NK-92 (cell line): ENCODE data around the gene POLR1A.
"Not testable (repeated sequence)": the region's sequence is repeated elsewhere in the genome, so short reads cannot be mapped to it uniquely, and the experiment has no call there.

Source experiments
- DNase-seq: peaks from one replicate; lab custom pipeline; 2025; ENCODE audit not compliant: unreplicated experiment; lab: John Stamatoyannopoulos, UW

The POLR1A gene

DNA sequence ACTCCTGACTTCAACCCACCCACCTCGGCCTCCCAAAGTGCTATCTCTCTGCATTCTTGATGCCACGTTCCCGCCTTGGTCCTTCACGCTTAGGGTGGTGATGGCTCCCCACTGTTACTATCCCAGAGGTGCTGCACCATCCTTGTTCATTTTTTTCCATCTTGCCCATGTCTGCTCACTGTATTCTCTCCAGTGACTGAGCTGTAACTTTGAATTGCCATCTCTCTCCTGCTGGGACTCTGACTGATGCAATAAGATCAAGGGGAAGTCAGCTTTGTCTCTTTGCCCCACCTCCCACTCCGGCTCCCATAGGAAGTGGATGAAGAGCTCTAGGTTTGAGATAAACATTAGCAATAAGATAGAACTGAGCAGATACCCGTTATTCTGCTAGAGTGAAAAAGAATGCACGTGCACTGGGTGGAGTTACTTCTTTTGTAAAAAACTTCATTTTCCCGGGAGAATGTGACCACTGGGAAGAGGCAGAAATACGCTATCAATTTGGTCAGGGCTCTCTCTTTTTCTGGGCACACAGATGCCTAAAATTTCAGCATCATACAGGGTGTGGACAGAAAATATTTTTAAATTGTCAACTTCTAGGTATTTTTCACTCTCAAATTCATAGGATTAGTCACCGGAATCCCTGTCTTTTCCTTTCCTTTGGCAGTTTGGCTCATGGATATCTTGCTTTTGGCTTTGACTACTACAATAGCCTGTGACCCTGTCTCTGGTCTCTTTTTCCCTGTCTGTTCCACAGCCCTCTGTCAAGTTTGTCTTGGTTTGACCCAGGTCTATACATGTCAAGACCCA is 105.4 kb downstream of the POLR1A start:
- DNase-seq, result no peak

DNA sequence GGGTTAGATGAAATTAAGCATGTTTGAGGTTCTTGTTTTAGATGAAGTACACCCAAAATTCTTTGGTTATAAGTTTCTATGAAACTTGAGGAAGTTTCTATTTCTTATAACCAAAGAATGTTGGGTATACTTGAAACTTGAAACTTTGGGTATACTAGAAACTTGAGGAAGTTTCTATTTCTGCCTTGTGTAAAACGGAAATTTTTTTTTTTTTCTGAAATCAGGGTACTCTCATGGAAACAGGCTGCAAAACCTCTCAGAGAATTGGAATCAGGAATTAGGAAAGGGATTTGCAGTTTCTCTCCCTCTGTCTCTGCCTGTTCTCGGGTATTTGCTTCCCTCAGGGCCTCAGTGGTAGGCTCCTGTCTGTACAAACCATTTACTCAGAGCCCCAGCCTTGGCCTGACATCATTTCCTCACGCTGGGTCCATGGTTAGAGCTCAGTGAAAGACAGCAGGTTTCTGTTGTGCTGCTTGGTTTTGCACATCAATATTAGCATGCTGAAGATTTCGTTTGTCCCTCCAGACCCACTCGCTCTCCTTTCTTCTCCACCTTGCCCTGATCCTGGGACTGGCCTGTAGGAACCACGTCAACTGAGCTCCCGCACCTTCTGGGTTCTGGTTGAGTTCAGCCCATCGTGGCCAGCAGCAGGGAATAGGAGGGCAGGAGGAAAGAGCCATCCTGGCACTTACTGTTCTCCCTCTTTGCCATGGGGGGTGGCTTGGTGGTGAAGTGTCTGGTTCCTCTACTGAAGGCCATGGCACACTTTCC is 106.4 kb downstream of the POLR1A start:
- DNase-seq, result no peak

DNA sequence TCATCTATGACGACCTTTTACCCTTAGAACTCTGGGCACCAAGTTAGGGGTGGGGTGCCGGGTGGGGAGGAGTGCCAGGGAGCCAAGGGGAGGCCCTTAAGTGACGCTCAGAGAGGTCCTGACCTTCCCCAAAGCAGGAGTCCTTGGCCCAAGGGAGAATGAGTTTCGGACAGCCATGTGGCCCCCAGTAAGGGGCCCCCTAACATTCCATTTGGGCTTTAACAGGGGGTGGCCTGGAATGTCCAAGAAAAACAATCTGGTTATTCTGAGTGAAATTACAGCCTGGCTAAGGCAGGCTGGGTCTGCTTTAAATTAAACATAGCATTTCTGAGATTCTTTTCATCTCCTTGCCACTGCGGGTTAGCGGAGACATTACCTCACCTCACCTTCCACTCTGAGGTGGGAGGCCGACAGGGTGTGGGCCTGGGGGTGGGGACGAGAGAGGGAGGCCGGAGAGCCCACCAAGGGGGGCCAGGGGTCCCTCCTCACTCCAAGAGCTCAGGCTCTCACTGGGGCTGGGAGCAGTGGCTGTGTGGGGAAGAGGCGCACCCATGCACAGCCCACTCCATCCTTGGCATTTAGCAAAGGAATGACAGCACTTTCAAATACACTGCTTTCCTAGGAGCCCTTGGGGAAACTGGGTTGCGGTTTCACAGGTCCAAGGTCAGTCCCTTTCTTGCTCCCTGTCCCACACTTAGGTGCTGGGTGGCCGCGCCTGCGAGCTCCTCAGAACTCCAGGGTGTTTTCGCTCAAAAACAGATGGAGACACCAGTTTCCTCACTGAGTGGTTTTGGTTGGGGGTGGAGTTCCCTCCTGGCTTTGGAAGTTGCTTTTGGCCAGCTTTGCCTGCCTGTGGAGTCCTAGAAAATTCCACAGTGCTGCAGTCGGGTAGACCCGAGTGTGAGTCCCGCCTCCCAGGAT is 107.4 kb downstream of the POLR1A start:
- no peak for DNase-seq

DNA sequence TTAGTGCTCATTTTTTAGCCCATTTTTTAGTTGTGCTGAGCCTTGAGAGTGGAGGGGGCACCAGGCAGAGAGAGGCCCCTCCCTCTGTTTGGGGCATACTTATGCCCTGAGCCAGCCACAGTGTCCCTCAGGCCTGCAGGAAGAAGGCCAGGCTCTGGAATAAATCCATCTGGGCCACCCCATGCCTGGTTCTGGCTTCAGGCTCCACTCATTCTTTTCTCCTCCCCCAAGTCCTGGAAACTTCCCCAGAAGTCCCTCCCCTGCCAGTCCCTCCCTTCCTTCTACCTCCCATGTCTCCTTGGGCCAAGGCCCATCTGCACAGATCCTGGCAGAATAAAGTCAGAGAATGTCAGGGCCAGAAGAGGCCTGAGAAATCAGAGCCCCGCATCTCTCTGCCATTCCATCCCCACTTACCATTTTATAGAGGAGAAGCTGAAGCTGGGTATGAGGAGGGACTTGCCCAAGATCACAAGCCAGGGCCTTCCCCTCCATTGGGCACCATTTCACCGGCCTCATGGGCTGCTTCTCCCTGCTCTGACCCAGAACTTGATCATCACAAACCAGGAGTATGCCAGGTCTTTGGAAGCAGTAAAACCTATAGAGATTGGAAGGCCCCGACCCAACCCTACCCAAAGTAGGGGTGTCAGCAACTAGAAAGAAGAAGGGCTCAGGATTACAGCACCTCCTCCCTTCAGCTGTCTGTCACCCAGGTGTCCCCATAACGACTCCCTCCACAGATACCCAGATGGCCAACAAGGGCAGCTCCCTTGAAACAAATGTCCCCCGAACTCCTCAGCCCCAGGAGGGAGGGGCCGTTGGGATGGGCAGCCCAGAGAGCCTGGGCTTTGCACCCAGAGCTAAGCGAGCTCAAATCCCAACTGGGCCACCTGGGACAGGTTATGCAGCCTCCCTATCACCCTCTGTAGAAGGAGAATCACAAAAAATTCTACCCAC is 108.4 kb downstream of the POLR1A start:
- DNase-seq, result no peak

DNA sequence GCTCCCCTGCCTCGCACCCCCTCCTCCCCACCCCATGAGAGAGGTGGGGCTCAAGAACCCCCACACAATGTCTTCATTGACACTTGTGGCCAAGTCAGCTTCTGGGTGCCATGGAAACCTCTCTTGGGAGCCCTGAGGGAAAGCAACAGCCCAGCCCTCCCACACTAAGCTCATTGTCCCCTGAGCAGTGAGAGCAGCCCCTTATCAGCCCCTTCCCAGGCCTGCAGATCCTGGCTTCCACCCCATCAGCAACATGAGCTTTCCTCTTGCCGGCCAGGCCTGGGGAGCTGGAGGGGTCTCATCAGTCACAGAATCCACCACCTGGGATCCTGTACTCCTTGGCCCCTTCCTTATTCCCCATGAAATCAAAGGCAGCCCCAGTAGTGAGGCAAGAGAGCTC is 109.1 kb downstream of the POLR1A start:
- DNase-seq, result no peak

DNA sequence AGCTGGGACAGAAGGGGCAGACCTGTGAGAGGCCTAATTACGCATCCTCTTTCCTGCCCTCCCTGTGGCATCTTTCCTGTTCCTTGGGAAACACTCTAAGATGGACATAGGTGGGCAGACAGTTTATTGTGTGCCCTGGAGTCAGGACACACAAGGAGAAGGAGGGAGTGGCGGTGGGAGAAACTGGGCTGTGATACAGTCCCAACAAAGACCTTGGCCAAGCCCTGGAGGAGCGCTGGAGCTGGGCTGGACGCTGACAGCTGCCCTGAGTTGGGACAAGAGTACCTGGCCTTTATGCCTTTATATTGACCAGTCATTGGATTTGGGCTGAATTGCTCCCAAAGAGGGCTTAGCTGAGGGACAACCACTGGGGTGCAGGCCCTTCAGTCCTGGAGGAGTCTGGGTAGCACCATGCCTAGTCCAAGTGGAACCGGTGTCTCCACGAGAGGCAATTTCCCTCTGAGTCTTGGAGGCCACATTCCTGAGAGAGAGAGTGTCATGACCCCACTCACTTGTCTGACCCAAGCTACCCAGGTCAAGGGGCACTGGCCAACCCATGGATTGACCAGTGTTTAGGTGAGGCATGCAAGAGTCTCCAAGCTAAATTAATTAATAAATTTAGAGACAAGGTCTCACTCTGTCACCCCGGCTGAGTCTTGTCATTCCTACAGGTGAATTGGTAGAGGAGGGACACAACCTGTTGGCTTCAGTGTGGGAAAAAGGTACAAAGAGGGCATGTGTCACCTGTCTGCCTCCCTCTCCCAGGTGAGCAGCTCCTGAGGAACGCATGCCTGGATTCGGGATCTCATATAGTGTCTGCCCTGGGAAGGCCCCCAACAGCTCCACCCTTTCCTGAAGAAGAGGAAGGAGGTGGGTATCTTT is 109.8 kb downstream of the POLR1A start:
- no peak for DNase-seq

DNA sequence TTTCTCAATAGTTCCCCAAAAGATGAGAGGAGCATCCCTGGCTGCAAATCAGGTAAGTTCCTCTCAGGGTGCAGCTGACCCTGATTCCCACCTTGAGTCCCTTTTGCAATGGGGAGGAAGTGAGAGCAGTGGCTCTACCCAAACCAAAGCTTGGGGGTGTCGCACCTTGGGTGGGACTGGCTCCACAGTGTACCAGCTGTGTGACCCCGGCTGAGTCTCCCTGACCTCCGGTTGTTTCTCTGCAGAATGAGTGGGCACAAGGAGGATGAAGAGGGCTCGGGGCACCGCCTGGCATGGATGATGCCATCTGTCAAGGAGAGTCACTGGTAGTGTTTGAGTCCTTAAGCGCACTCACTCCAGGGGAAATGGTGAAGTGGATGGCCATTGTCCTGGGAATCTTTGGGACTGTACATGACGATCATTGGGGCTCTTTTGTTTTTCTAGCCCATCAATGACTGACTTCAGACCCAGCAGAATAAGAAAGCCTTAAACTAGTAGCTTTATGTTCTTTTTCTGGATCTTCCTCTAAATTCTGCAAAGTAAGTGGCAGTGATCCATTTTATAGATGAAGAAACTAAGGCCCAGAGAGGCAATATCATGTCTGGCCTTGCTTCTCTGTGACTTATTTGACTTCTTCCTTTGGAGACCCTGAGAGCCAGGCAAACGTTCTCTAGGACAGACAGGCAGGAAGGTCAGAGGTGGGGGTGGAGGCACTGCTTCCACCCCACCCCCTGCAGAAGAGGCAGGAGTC is 110.6 kb downstream of the POLR1A start:
- DNase-seq, result no peak

DNA sequence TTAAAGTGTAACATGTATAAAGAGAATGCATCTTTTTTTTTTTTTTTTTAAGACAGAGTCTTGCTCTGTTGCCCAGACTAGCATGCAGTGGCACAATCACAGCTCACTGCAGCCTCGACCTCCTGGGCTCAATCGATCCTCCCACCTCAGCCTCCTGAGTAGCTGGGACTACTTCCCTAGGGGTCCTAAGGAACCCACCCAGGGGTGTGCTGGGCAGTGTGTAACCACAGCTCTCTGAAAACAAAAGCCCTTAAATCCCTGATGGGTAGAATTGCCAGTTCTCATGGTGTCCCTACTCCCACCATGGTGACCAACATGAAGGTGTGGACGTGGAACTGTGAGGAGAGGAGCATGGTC is 111.3 kb downstream of the POLR1A start:
- no peak for DNase-seq

DNA sequence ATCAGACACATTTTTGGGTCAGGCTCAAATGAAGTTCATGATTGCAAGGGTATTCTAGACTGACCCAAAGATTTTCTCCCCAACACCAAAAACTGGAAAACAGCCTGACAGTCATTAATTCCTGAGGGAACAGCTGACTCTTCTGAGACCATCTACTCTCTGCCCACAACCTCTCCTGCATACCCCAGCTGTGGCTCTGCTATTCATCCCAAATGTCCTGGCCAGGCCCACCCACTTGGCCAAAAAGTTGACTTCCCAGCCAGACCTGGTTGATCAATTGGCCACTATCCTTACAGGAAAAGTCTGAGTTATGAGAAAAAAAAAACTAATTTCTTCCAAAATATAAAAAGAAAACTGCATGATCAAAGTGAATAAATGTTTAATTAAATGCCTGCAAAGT is 113.1 kb downstream of the POLR1A start:
- no peak for DNase-seq

DNA sequence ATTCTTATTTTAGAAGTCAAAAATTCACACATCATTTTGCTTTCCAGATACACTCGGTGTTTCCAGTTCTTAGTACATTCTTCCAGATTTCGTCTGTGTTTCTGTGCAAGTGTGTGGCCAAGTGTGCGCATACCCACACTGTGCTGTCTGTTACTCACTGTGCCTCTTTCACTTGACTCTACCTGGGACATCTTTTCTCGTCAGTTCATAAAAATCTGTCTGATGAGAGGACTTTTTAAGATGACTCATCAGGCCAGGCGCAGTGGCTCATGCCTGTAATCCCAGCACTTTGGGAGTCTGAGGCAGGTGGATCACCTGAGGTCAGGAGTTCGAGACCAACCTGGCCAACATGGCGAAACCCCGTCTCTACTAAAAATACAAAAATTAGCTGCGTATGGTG is 113.6 kb downstream of the POLR1A start:
- DNase-seq, result not testable (repeated sequence)

DNA sequence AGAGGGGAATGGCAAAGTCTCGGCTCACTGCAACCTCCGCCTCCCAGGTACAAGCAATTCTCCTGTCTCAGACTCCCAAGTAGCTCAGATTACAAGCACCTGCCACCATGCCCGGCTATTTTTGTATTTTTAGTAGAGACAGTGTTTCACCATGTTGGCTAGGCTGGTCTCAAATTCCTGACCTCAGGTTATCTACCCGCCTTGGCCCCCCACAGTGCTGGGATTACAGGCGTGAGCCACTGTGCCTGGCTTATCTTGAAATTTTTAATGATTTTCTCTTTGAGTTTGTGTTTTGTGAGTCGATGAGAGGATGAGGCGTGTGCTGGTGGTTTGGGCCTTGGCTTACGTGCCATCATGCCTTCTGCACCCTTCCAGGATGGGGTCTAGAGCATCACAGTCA is 115.6 kb downstream of the POLR1A start:
- no peak for DNase-seq

DNA sequence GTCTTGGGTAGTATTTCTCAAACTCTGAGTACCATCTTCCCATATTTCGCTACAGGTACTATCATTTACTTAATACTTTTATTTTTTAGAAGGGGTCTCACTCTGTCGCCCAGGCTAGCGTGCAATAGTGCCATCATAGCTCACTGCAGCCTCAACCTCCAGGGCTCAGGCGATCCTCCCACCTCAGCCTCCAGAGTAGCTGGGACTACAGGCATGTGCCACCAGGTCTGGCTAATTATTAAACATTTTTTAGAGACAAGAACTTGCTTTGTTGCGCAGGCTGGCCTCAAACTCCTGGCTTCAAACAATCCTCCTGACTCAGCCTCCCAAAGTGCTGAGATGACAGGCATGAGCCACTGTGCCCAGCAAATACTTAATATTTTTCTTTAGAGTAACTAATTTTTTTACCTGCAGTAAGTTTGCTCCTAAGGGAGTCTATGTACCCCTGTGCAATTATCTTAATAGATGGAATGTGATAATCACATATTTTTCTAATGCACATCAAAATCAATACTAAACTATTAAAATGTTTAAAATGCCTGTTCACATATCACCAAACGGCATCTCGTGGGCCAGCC is 116.3 kb downstream of the POLR1A start:
- DNase-seq, result no peak

DNA sequence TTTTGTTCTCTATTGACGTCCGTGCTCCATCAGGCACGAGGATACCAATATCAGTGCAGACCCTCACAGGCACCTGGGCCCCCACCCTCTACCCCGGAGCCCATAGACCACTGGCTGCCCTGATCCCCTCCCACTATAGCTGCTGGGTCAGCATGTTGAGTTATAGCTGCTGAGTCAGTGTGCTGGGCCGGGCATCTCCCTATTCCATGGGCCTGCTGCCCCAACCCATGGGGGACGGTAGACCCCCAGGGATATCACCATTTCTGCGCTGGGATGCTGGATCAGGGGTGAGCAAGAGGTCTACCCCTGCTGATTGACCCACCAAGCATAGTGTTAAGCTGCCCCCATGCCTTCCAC is 116.8 kb downstream of the POLR1A start:
- DNase-seq, result no peak

DNA sequence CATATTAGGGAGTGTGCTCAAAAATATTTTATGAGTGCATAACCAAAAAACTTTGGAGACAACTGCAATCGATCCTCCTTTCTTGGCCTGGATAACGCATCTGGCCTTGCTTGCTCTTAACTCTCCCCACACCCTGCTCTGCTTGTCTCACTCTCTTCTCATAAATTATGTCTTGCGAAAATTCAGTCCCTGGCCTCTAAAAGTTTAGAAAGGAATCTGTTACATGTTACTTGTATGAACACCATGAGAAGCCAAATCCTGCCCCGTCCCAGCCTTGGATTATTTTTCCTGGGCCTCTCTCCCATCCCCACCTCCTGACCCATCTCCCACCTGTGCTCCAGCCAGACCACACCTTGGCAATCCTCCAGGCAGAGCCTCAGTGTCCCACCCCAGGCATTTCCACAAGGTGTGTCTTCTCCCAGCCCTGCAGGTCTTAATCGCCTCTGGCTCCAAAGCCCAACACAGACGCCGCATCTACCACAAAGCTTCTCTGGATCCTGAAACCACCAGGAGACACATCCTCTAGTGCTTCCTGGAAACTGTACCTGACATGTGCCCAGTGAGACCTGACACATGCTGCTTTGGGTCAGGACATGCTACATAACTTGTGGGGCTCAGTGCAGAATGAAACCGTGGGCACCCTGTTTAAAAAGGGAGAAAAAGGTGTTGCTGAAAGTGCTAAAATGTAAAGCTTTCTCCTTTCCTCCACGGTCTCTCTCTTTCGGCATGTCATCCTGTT is 117.3 kb downstream of the POLR1A start:
- DNase-seq, result no peak

DNA sequence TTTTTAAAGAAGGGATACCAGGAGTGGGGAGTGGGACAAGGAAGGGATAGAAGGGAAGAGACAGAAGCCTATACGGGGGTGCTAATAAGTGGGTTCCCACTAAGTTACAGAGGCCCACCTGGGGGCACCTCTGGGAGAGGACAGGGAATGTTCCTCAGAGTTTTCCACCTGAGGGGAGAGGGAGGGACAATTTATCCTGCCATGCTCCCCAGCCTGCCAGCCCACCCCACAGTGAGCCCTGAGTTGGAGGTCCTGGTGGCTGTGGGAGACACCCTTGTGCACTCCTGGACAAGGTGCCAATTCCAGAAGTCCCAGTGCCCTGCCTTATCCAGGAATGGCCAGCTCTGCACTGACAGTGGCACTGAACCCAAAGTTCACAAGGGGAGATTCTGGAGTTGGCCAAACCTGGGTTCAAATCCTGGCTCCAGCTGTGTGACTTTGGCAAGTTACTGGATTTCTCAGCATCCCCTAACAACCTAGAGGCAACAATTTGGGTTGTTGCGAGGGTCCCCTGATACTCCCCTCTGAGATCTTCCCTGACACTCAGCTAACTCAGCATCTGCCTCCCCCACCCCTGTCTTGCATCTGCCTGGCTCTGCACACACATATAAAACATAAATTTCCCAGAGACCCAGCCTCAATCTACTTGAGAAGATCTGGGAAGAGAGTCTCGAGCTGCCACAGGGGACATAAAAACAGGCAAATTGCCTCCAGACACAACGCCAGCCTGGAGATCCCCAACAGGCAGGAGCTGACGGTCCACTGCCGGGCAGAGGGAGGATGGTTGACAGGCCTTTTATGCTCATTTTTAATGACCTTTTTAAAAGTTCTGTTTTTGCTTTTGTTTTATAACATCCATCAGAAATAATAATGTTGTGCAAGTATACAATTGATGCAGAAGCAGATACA is 118.2 kb downstream of the POLR1A start:
- DNase-seq, result no peak

DNA sequence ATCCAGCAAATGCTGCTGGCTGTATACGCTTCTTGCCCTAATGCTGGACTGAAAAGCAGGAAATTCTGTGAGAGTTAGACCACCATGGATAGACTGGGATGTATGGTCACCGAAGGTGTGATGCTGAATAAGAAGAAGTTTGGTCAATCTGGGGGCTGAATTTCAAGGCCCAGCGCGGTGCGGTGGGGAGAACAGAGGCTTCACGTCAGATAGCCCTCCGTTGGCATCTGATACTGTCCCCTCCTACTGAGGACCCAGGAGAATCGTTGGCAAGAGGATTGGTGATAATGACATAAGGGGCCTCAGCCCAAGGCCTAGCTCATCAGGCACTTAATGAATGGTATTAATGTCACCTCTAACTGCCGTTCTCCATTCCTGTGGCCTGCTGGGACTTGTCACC is 119.6 kb downstream of the POLR1A start:
- DNase-seq, result no peak

DNA sequence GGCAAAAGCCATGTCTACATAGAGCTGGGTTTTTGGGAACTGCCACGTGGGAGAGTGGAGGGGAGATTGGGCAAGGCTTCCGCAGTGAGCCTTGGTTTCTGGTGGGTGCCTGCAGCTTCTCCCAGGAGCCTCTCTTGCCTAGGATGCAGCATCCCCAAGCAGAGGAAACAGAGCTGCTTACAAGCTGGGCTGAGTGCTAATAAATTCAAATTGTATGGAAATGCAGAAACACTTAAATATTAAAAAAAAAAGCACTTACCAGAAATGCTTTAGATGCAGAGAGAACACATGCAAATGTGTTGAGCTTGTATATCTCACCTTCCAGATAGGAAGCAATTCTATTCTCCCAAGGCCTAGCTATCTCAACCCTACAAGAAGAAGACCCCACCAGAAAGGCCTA is 120.9 kb downstream of the POLR1A start:
- DNase-seq, result no peak
